Pancreas (tissue), 10 donors: ENCODE results near the gene CD79B. TPM values are rescaled to one million over a fixed set of nuclear protein-coding genes. Genes with fewer than 3 reads are reported as not detected.
A peak's percentile ranks its signal among the peaks of the same experiment; 100 is the strongest.

Experiments
- ATAC-seq, 4 donors: fragments of 200-7000 bp; cut with Tn5 transposase; one replicate each; pipeline versions ENCODE4 v1.8.0 to v1.9.1; 2020; ENCODE audit warnings: mild to moderate bottlenecking in 4 of 4, moderate library complexity in 4 of 4
- DNase-seq, 6 donors: peaks; one replicate each; pipeline ENCODE4 v3.0.0-alpha.2; 2020
- FAIRE-seq: peaks from 2 replicates; lab custom pipeline; 2012; peaks lifted over from hg19 to GRCh38; lab: Jason Lieb, UNC
- H3K27ac ChIP-seq, 4 donors: fragments of 200-600 bp; sonication (generic); 1 replicate in 3 of 4; 2 replicates in 1 of 4; pipeline versions ENCODE4 v1.5.0 to v1.8.0; 2020
- H3K27me3 ChIP-seq, 4 donors: fragments of 200-600 bp; one replicate each; pipeline ENCODE4 v1.8.0; 2021
- H3K36me3 ChIP-seq, 3 donors: fragments of 200-600 bp; sonication (generic) in 1 of 3; one replicate each; pipeline versions ENCODE4 v1.5.0 to v1.8.0; 2020 to 2021
- H3K4me1 ChIP-seq, 3 donors: fragments of 200-600 bp; one replicate each; pipeline ENCODE4 v1.8.0; 2021
- H3K4me3 ChIP-seq, 4 donors: fragments of 200-600 bp; sonication (generic) in 2 of 4; one replicate each; pipeline versions ENCODE4 v1.5.0 to v1.8.0; 2020 to 2021
- H3K9me3 ChIP-seq, 4 donors: fragments of 200-600 bp; one replicate each; pipeline ENCODE4 v1.8.0; 2021
- CTCF ChIP-seq, 4 donors: fragments of 200-600 bp; sonication (generic) in 3 of 4; IDR thresholded peaks; one replicate each; pipeline versions ENCODE4 v1.5.0 to v1.8.0; 2021; ENCODE audit warnings: antibody characterized with exemption in 4 of 4
- WGBS, 2 donors: extraction: QIAGEN DNeasy Blood & Tissue Kit; methylation state at CpG; one replicate each; pipeline ENCODE4 v1.1.7; 2013; 5-methylcytosine and 5-hydroxymethylcytosine counted together
- intact Hi-C, 3 donors: fragments of 100-400 bp; cut with DNase I; formaldehyde crosslinking; loops; one replicate each; pipeline versions ENCODE4 v1.11.1 to v1.14.2; 2022
- polyA plus RNA-seq, 2 donors: library from polyadenylated mRNA; stranded (reverse); fragments of 200-250 nt; gene quantifications; one replicate each; pipeline ENCODE4 v1.2.3, GENCODE V29; 2013
- total RNA-seq, 6 donors: library from RNA; stranded (reverse); fragmentation: NEBNext Ultra II Directional in 4 of 6; extraction: Animal tissue kit (Norgen Biotek cat#: 25700) in 4 of 6; gene quantifications; one replicate each; pipeline versions ENCODE4 v1.2.1 to v1.2.4, GENCODE V29; 2021 to 2023
- donor health status: healthy with polysubstance abuse.
- donor health status: DM: no; HTN: no; CAD: no; lungs with moderate emphysema.
- donor health status: DM: no; HTN: no; CAD: no.
- donor health status: control.
- donor health status: control.
- donor health status: Bipolar disorder and iron deficiency.
- donor health status: DM: yes; HTN: yes; CAD: no.
- donor health status: DM: no; HTN: no; CAD: no.
- donor health status: DM: no; HTN: no; CAD: no.
- donor health status: DM: yes; HTN: yes; CAD: no.

CD79B gene
- total RNA-seq = 1 to 10 TPM in 1 of 6 donors, under 1 TPM in 5; 0.20 to 1.2 (median 0.61) TPM
- polyA plus RNA-seq = 1 to 10 TPM; 1.1 to 1.2 TPM

- FAIRE-seq (no peak), ATAC-seq (no peak), DNase-seq (peak in 2 of 6 donors; percentile 12 to 59)
- intact Hi-C loops = no loop called here
- no peak within 1 kb of the TSS for H3K27ac ChIP-seq
- H3K4me1 ChIP-seq = no peaks in the 10 kb centered on the region
- 72 to 79% methylated on average over 19 of the region's 19 CpGs for WGBS, 2 donors
- no peak for TF ChIP-seq CTCF (IDR thresholded peaks at IDR 0.05)
- H3K4me3 ChIP-seq = no peak within 1 kb of the TSS
- H3K27me3 ChIP-seq = no peaks in the 10 kb centered on the region
- no peaks in the 10 kb centered on the region for H3K9me3 ChIP-seq
- no peaks in the 10 kb centered on the region for H3K36me3 ChIP-seq
Measured at GRCh38 chr17:63931981-63932561, at the start of gene CD79B. Gene CD79B (minus strand): TSS chr17:63932331. CDS start chr17:63932261, 70 bp downstream.

GRCh38 chr17:63978272-63979200 is 46.4 kb upstream of the CD79B start:
- no peak for TF ChIP-seq CTCF (IDR thresholded peaks at IDR 0.05)
- FAIRE-seq (no peak), DNase-seq (no peak), ATAC-seq (no peak)
- H3K4me3 ChIP-seq = no peak overlapping the region
- intact Hi-C loops = no loop called here
- no peak overlapping the region for H3K27ac ChIP-seq
- H3K9me3 ChIP-seq = no peaks in the 10 kb centered on the region
- 71 to 78% methylated on average over 13 of the region's 13 CpGs for WGBS, 2 donors
- no peaks in the 10 kb centered on the region for H3K4me1 ChIP-seq
- no peaks in the 10 kb centered on the region for H3K27me3 ChIP-seq
- H3K36me3 ChIP-seq = no peaks in the 10 kb centered on the region

GRCh38 chr17:63976702-63977101 is 44.6 kb upstream of the CD79B start:
- DNase-seq = no peak
- Histone ChIP-seq H3K27me3 (no peaks in the 10 kb centered on the region), H3K27ac (no peak overlapping the region), H3K36me3 (no peaks in the 10 kb centered on the region), H3K9me3 (no peaks in the 10 kb centered on the region), H3K4me3 (no peak overlapping the region), H3K4me1 (no peaks in the 10 kb centered on the region)
- no peak for FAIRE-seq
- ATAC-seq = no peak
- 65 to 74% methylated on average over 3 of the region's 3 CpGs for WGBS, 2 donors
- intact Hi-C loops = no loop called here
- TF ChIP-seq CTCF (IDR thresholded peaks at IDR 0.05) = no peak

- TF ChIP-seq CTCF (IDR thresholded peaks at IDR 0.05) = no peak
- Histone ChIP-seq H3K27ac (no peak overlapping the region), H3K4me1 (no peaks in the 10 kb centered on the region), H3K36me3 (no peaks in the 10 kb centered on the region), H3K27me3 (no peaks in the 10 kb centered on the region), H3K4me3 (no peak overlapping the region), H3K9me3 (no peaks in the 10 kb centered on the region)
- WGBS, 2 donors = 48 to 63% methylated on average over 2 of the region's 2 CpGs
- intact Hi-C loops = no loop called here
- no peak for FAIRE-seq
- no peak for ATAC-seq
- no peak for DNase-seq
Measured at GRCh38 chr17:63975541-63976092, 43.5 kb upstream of the CD79B start.
